Measurements from ENCODE around the gene PHAF1.

PHAF1 gene

DNA sequence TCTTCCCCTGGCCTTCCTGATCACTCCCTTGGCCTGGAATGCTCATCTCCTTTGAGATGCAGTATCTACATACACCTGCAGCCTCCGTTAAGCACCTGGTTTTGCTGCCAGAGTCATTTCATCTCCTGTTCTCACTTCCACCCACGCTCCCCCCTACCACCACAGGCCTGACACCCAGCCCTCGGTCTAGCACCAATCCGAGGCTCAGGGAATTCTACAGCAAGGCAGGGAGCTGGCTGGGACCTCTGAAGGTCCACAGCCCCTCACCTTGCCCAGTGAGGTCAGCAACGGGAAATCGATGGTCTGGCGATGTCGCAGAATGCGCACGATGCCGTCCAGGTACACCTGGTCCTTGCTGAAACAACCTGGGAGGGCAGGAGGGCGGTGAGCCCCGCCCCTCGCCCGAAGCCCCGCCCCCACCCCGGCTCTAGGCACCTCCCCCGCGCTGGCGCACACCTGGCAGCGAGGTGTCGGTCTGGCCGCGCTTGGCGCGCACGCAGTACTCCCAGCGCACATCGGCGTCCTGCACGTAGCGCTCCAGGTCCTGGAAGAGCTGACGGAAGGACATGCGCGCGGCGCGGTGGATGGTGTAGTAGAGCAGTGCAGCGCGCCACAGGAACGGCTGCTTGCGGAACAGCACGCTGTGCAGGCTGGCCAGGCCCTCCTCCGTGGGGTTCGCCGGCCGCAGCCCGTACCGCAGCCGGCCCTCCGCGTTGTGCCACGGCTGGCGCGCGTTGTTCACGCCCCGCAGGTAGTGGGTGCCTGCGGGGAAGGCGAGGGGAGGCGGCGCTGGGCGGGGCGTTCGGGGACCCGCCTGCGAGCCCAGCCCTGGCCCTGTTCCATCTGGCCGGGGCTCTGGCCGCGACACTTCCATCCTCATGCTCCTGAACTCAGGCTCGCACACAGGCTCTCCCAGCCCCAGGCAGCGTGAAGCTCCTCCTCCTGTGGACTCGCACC, 68.3 kb downstream of the PHAF1 start:
- in situ Hi-C loops (cut with HindIII; ENCODE audit: low sequenced_read_pairs): no loop called here

DNA sequence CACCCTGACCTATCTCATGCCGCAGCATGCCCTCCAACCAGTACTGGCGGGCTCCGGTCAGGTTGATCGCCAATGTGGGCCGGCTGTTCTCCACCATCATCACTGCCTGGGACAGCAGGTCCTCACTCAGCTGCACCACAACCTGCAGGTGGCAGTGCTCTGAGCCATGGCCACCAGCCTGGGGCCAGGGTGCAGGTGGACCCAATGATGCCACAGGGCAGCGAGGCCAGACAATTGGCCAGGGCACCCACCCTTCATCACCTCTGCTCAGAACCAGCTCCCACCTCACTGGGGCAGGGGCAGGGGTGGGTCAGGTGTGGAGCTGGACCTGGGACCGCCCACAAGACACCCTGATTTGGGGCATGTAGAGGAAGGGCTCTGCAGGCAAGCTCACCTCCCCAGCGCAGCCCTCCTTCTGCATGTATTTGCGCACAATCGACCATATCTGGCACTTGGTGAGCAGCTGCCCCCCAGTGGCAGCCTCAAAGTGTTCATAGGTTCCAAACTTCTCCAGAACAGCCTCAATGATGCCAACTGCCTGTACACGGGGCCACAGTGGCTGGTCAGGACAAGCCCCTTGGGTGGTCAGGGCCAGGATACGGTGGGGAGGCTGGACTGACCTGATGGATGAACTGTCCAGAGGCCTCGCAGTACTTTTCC, 69.8 kb downstream of the PHAF1 start:
- in situ Hi-C loops (cut with HindIII; ENCODE audit: low sequenced_read_pairs): no loop called here

DNA sequence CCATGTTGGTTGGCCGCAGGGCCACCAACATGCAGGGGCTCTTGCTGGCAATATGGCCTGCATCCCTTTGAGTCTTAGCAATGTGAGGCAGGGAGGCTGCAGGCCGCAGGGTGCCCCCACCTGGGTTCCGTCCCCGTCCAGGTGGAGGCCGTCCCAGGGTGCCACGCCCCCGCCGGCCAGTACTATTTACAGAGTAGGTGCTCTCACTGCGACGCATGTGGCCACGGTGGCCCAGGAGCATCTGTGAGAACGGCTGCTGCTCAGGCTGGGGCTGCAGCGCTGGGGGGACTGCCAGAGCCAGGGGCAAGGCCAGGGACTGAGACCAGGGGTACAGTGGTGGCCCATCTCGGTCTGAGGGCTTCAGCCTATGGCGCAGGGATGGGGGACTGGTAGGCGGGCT, 70.4 kb downstream of the PHAF1 start:
- in situ Hi-C loops (cut with HindIII; ENCODE audit: low sequenced_read_pairs): no loop called here

DNA sequence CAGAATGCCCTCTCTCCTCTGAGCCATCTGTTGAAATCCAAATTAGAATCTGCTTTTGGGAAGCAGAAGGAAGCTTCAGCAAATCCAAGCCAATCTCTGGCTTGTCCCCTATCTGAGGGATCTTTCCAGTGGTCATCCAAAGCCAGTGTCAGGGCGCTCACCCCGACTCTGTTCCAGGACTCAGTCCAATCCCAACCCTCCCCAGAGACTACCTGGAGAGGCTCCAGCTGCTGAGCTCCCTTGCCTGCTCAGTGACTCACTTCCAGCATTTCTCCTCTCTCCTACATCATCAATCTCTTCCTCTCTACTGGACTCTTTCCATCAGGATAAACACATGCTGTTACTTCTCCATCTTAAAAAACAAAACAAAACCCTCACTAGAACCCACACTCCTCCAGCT, 71.6 kb downstream of the PHAF1 start:
- in situ Hi-C loops (cut with HindIII; ENCODE audit: low sequenced_read_pairs): no loop called here

DNA sequence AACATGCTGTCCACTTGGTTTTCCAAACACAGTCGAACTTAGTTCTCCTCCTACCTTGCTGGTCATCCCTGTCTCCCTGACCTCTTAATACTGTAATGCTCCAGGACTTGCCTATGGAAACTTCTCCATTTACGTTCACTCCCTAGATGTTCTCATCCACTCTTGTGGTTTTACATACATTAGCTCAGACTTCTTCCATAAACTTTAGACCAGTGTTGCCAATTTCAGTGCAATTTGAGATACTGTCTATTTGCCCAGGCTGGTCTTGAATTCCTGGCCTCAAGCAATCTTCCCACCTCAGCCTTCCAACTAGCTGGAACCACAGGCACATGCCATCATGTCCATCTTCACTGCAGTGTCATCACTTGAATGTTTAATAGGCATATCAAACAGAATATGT, 72.5 kb downstream of the PHAF1 start:
- in situ Hi-C loops (cut with HindIII; ENCODE audit: low sequenced_read_pairs): no loop called here

DNA sequence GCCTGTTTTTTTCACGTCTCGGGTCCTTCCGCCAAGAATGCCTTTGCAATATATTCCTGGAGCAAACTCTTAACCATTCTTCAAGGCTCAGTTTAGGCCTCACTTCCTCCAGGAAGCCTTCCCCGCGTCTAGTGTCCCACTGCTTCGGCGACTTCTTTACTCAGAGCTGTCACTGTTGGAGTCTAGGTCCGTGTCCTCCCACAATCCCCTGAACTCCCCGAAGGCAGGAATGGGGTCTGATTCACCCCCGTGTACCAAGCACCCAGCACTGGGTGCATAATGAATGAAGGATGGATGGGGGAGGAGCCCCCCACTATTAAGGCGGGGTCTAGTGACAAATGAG, 73.5 kb downstream of the PHAF1 start:
- in situ Hi-C loops (cut with HindIII; ENCODE audit: low sequenced_read_pairs): no loop called here

DNA sequence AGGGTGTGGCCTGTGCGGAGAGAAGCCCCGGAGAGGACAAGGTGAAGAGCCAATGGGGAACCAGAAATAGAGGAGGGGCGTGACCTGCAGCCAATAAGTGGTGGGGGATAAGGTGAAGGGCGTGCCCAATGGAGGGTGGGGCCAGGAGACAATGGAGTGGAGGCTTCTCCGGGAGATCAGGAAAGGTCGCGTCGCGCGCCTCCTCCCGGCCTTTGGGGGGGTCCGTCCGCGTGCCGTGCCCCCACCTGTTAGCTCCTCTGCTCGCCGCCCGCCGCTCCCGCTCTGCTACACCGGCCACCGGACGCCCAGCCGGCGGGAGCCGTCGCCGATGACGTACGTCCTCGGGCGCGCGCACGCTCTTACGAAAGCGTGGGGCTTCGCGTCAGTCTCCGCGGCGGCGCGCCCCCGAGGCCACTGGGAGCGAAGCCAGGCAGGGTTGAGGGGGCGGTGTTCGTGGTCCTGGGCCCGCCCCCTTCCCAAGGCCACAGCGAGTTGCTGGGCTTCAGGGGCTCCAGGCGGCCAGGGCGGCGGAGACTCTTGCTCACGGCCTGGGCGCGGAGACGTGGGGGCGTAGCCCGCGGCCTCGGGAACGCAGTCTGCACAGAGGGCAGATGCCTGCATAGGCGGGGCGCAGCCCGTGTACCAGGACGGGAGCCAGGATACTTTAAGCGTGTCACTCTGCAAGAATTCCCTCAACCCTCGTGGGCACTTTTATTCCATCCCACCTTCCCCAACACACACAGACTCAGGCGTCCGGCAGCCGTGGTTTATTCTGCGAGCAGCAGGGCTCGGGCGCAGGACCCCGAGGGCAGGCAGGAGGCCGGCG, 74.1 kb downstream of the PHAF1 start, which contains the start of gene MATCAP1:
TSS of gene MATCAP1 (minus strand) at position 337 of the 826 bp plus-strand sequence. CDS start 3,353 bp downstream, outside the sequence.
- in situ Hi-C loops (cut with HindIII; ENCODE audit: low sequenced_read_pairs): no loop called here

DNA sequence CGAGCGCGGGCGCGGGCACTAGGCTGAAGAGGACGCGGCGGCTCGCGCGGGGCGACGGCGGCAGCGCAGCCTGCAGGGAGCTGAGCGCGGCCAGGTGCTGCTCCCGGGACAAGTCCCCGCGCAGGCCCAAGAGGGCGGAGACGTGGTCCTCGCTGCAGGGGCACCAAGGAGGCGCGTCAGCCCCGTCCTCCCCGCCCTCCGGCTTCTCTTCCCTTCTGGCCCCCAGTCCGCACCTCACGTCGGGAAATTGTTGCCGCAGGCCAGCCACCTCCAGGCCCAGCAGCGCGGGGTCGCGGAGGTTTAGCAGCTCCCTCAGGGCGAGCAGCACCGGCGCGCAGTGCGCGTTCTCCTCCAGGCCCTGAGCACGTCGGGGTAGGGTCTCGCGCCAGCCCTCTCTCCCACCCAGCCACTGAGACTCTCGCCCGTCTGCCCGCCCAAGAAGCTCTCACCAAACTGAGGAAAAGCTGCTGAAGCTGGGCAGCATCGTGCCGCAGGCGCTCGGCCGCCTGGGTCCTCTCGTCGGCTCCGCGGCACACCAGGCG, 74.8 kb downstream of the PHAF1 start:
- in situ Hi-C loops (cut with HindIII; ENCODE audit: low sequenced_read_pairs): no loop called here

DNA sequence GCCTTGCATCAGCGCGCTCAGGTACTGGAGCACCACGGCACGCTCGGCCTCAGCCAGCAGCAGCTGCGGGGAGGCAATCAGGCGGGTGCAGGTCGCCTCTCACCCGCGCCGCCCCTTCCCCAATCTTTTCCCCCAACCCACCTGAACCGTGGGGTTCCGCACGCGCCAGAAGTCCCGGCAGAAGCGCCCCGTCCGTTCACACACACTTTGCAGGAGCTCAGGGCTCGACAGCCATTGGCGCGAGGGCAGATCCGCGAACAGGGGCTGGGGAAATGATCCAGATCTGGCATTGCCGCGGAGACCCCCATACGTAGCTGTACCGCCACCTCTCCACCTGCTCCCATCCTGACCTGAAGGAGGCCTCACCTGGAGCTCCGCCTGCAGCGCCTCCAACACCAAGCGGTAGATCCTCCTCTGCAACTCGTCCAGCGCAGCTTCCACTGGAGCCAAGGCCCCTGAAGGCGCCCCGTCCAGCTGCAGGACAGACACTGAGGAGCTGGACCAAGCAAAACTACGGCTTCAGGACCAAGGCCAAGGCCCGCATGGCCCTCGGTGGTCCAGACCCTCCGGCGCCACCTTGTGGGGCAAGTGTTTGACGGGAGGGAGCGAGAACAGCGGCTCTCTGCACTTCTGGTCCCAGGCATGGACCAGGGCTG, 75.4 kb downstream of the PHAF1 start:
- in situ Hi-C loops (cut with HindIII; ENCODE audit: low sequenced_read_pairs): no loop called here

DNA sequence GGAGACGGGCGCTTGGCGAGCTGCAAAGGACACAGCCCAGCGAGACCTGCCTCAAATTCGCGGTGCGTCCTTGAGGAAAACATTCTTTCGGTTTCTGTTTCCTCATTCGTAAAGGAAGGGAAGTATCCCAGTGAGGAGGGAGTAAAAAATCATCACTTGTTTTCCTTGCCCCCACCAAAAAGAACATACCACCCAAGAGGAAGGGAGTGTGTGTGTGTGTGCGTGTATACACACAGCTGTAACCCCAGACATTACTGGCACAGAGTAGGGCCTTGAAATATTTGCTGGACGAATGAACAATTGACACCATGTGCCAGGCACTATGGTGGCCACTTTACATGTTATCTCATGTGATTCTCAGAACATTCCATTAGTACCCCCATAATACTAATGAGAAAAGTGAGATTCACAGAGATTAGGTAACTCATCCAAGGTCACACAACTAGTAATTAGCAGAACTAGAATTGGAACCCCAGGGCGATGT, 76.0 kb downstream of the PHAF1 start:
- in situ Hi-C loops (cut with HindIII; ENCODE audit: low sequenced_read_pairs): no loop called here

DNA sequence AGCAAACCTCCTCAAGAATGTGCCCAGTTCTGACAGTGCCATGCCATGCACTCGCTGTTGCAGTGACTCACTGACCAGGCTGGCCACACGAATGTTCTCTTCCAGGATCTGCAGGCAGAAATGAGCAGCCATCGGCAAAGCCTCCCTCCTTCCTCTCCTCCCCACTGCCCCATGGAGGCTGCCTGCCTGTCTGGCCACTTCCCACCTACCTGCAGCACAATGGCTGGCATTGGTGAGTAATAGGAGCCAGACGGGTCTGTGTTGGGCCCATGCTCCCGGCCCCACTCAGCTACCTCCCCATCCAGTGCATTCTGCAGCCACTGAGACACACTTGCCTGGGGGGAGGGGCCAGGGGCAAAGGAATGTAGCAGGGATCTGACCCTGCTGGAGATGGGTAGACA, 76.8 kb downstream of the PHAF1 start:
- in situ Hi-C loops (cut with HindIII; ENCODE audit: low sequenced_read_pairs): no loop called here

DNA sequence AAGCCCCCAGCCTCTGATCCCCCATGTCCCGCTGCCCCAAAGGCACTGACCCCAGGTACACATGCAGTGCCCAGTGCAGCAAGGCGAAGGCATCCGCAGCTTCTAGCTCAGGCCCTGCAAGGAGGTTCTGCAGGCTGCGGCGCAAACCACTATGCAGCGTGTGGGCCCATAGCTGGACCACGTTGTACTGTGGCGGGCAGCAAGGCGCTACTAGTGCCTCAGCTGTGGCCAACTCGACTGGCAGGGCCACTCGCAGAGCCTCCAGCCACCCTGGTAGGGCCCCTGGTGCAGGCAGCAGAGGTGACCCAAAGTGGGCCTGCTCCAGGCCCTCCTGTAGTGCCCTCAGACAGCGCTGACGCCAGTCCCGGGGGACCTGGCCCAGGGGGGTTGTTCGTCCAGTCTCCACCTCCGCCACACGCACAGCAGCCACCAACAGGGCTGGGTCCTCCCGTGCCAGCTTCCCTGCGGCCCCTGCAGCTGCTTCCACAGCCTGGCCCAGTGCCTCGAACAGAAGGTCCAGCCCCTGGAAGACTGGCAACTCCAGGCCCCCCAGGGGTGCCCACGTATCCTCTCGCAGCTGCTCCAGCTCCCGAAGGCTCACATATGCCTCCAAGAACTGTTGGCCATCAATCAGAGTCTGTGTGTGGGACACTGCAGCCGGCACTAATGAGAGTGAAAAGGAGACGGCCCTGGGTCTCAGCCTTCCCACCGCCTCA, 77.6 kb downstream of the PHAF1 start:
- in situ Hi-C loops (cut with HindIII; ENCODE audit: low sequenced_read_pairs): no loop called here

DNA sequence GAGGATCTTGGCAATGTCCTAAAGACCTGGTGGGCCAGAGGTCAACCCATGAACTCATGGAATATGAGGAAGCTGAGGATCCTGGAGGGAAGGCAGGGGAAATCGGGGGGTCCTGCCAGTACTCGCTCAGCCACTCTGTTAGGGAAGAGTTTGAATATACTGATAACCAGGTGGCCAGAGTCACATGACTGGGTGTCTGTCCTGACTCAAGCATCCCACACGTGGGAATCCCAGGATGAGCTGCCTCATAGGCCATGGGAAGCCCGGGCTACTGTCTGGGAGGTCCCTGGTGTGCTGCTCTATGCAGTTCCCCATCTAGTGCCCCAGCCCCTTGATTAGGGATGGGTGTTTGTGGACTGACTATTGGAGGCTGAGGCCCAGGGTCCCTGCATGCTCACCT, 78.6 kb downstream of the PHAF1 start:
- in situ Hi-C loops (cut with HindIII; ENCODE audit: low sequenced_read_pairs): no loop called here

DNA sequence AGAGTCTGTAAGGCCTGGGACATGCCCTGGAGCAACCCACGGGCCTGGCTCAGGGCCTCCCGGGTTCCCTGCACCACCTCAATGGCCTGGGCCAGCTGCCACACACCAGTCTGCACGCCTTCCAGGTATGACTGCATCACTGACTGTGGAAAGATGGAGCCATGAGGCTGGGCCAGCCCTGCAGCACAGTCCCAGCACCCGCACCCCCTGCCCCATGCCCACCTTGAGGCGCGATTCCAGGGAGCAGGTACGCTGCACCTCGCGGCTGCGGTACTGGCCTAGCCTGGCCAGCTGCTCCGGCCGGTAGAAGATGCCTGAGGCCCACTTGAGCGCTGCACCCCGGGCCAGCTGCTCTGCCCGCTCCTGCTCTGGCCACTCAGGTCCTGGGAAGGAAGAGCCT, 79.1 kb downstream of the PHAF1 start:
- in situ Hi-C loops (cut with HindIII; ENCODE audit: low sequenced_read_pairs): no loop called here

DNA sequence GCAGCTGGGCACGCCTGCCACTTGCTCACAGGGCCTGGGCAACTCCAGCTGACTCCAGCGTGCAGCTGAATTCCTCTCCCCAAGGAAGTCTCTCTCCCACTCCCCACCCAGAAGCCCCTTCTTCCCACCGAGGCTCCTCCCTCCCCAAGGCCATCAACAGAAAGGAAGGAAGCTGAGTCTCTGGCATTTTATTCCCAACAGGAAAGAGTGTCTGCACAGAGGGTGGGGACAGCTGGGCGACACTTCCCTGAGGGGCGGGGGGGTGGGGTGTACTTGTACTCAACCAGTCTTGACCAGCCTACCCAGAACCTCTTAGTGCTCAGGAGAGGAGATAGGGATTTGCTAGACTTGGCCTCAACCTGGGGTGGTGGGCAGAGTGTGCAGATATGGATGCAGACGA, 80.3 kb downstream of the PHAF1 start, which contains the start of gene EXOC3L1:
TSS of gene EXOC3L1 (minus strand) at position 96 of the 400 bp plus-strand sequence. CDS start 460 bp downstream, outside the sequence.
- in situ Hi-C loops (cut with HindIII; ENCODE audit: low sequenced_read_pairs): no loop called here

DNA sequence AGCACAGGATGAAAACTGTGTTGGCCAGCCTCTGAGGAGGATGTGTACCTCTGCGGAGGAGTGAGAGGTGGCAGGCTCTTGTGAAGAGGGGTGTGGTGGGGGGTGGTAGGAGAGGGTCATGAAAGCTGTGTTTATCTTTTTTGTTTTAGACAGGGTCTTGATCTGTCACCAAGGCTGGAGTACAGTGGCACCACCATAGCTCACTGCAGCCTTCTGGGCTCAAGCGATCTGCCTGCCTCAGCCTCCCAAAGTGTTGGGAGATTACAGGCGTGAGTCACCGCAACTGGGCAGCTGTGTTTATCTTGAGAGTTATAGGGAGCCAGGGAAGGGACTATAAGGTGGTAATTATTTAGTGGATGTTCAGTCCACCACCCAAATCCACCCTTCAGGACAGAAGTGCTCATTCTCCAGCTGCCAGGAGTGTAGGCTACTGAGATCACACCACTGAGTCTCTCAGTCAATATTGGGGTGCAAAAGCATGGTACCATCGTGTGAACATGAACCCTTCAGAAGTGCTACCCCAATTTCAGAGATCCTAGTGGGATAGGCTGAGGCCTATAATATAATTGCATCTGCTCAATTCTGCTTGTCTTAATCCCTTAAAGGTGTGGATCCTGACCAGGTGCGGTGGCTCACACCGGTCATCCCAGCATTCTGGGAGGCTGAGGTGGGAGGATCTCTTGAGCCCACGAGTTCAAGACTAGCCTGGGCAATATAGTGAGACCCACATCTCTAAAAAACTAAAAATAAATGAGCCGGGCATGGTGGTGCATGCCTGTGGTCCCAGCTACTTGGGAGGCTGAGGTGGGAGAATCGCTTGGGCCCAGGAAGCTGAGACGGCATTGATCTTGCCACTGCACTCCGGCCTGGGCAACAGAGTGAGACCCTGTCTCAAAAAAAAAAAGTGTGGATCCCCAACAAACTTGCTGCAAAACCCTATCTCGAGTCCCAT, 81.0 kb downstream of the PHAF1 start:
- in situ Hi-C loops (cut with HindIII; ENCODE audit: low sequenced_read_pairs): no loop called here

DNA sequence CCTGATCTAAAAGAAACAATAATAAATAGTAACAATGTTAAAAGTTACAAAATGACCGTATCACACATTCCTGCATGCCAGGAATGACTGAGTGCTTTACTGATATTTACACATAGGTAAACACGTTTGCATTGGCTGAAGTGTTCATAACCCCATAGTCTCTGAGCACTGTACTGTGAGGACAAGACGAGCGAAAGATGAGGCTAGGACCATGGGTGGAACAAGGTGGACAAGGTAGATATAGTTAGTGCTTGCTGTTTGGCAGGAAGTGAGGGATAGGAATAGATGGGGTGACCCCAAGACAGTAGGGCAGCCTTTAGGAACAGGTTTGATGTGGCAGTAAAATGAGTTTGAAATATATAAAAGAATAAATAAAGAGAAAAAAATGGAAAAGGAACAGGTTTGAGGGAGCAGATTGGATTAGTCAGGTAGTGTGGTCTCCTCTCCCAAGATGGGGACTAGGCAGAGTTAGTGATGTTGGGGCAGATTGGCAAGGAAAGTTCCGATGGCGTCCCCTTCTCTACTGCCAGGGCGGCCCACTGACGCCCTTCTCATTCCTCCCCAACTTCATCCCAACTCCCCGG, 81.8 kb downstream of the PHAF1 start:
- in situ Hi-C loops (cut with HindIII; ENCODE audit: low sequenced_read_pairs): no loop called here

DNA sequence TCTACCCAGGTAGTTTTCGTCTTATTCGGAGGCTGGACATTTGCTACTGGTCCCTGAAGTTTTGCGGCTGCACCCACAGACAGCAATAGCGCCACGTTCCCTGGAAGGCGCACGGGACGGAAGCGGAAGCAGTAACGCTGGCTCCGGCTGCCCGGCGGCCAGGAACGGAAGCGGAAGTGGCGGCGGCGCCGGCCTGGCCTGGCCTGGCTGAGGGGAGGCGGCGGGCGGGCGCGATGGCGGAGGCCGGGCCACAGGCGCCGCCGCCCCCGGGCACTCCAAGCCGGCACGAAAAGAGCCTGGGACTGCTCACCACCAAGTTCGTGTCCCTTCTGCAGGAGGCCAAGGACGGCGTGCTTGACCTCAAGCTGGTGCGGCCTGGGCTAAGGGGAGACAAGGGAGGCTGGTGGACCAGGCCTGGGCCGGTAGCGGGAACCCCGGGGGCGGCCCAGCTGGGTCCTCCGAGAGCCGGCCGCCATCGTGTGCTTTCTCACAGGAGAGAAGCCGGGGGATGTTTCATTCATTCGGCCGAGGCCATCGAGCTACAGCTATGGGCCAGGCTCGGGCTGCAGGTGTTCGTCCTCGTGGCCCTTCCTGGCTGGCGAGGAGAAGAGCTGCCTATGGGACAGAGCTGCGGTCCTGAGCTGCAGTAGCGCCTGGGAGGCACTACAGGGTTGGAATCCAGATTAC, 82.4 kb downstream of the PHAF1 start, which contains the start of gene E2F4:
TSS of gene E2F4 (plus strand) at position 161 of the 687 bp plus-strand sequence. CDS start at position 234, 73 bp downstream.
- in situ Hi-C loops (cut with HindIII; ENCODE audit: low sequenced_read_pairs): no loop called here

Data from DLD1 (cell line).